GM12878 (cell line): ENCODE measurements around the gene SLC41A1. TPM values are rescaled to one million over a fixed set of nuclear protein-coding genes. Genes with fewer than 3 reads are reported as not detected.

ENCODE experiments used
- BRCA1 ChIP-seq: IDR thresholded peaks from 2 replicates; pipeline ENCODE4 v1.6.1; 2011; ENCODE audit warnings: low read depth, low read length, improper control_type of control experiment
- EED ChIP-seq: sonication (generic); IDR thresholded peaks from 2 replicates; pipeline ENCODE4 v1.6.1; 2016; ENCODE audit warnings: antibody characterized with exemption, low read depth
- JUND ChIP-seq: IDR thresholded peaks from 2 replicates; pipeline ENCODE4 v1.6.1; 2012; ENCODE audit warnings: low read depth, mild to moderate bottlenecking, low read length, improper control_type of control experiment, moderate library complexity
- PAX5 ChIP-seq: IDR thresholded peaks from 2 replicates; pipeline ENCODE4 v1.6.1; 2011; ENCODE audit warnings: low read depth, low read length, borderline replicate concordance
- RBBP5 ChIP-seq: fragments of 200-600 bp; sonication (generic); conservative IDR thresholded peaks from 2 replicates; pipeline ENCODE4 v1.6.1; 2016
- RELA ChIP-seq: fragments of 450-650 bp; IDR thresholded peaks from 2 replicates; pipeline ENCODE4 v1.8.0; 2014; ENCODE audit warnings: borderline replicate concordance; ENCODE audit not compliant: partially characterized antibody
- SREBF1 ChIP-seq: IDR thresholded peaks from 2 replicates; pipeline ENCODE4 v1.6.1; 2012; ENCODE audit warnings: mild to moderate bottlenecking, low read length
- ZNF217 ChIP-seq: fragments of 450-650 bp; IDR thresholded peaks from 2 replicates; pipeline ENCODE4 v1.6.1; 2017; ENCODE audit warnings: antibody characterized with exemption, mild to moderate bottlenecking
- polyA plus RNA-seq, 11 experiments: library from polyadenylated mRNA; depleted of rRNA in 4 of 11; unstranded in 6 of 11; stranded (reverse) in 5 of 11; fragments of >200 nt; fragmentation: Nextera tagmentation in 4 of 11; fragmentation: Illumina TruSeq in 1 of 11; extraction: Ambion mirVana in 4 of 11; extraction: Trizol in 1 of 11; gene quantifications; 1 replicate in 1 of 11; 2 replicates in 10 of 11; pipeline versions ENCODE4 v1.2.1 to v1.2.3, GENCODE V29; 2011 to 2016; ENCODE audit warnings: inconsistent platforms in 2 of 11, missing spikeins in 2 of 11, low read depth in 1 of 11
- total RNA-seq, 4 experiments: library from RNA; depleted of rRNA in 3 of 4; stranded (reverse); fragments of >200 nt in 3 of 4; fragmentation: Illumina TruSeq in 1 of 4; extraction: Trizol in 1 of 4; gene quantifications; 2 replicates each; pipeline versions ENCODE4 v1.2.1 to v1.2.3, GENCODE V29; 2013 to 2021
- TF ChIP-seq, protein P1 (sequence below): fragments of 450-650 bp; IDR thresholded peaks from 2 replicates; pipeline ENCODE4 v1.6.1; 2017; ENCODE audit warnings: low read depth, mild to moderate bottlenecking, moderate library complexity
- TF ChIP-seq, protein P2 (sequence below): fragments of 450-650 bp; IDR thresholded peaks from 2 replicates; pipeline ENCODE4 v1.6.1; 2017; ENCODE audit warnings: mild to moderate bottlenecking, low read depth, inconsistent platforms; ENCODE audit not compliant: poor library complexity, severe bottlenecking
- TF ChIP-seq, protein P3 (sequence below): fragments of 450-650 bp; IDR thresholded peaks from 2 replicates; pipeline ENCODE4 v1.6.1; 2017; ENCODE audit warnings: borderline replicate concordance
- TF ChIP-seq, protein P4 (sequence below): fragments of 450-650 bp; IDR thresholded peaks from 2 replicates; pipeline ENCODE4 v1.6.1; 2018; ENCODE audit warnings: mild to moderate bottlenecking, low read depth, moderate library complexity; ENCODE audit not compliant: partially characterized antibody
- TF ChIP-seq, protein P5 (sequence below): fragments of 150-350 bp; IDR thresholded peaks from 2 replicates; pipeline ENCODE4 v1.6.1; 2016; ENCODE audit warnings: low read depth, low read length

Gene SLC41A1
- total and polyA plus RNA-seq, 10 of the 15 experiments (the other 5 are each of a cell fraction or from before 2014, with no cell fraction given) = 0.13 to 11.3 (median 0.42) TPM

DNA sequence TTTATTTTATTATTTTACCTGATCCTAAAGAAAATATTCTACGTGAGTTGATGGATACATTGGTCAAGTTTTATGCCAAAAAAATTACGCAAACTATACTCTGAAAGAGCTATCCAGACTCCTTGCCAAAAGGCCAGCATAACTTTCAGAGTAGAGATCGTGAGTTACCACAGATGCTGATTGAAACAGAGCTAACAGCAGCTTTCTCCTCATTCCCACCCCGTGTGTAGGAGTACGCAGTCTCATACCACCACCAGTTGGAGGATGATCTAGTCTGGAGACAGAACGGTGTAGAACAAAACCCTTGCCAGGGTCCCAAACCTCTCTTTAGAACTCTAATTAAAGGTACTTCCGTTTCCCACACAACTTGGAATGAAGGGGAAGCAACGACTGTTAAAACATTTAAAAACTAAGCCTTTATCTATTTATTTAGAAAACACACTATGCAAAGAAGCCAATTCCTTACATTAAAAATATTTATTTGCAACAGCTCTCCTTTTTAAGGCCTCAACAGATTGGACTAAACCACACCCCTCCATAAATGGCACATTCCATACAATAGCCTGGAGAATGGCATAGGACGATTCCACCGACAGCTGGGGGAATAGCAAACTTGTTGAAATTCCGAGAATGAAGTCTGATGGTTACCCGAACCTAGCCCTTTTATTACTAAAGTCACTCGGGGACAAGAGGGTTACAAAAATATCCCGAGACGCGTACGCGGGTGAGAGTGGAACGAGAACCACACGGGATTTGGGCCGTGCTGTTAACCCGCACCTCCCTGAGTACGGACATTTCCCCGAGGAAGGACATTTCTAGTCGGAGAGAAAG, 64.4 kb downstream of the SLC41A1 start (continued):
- TF ChIP-seq PAX5 (no peak), EED (no peak), RBBP5 (no peak), SREBF1 (peak; percentile 11; the same call in 1 of the 2 replicates), RELA (no peak), JUND (peak; percentile 53; the same call in 1 of the 2 replicates), ZNF217 (no peak), BRCA1 (peak; percentile 74; the same call in 1 of the 2 replicates)
- TF ChIP-seq, protein P1, sequence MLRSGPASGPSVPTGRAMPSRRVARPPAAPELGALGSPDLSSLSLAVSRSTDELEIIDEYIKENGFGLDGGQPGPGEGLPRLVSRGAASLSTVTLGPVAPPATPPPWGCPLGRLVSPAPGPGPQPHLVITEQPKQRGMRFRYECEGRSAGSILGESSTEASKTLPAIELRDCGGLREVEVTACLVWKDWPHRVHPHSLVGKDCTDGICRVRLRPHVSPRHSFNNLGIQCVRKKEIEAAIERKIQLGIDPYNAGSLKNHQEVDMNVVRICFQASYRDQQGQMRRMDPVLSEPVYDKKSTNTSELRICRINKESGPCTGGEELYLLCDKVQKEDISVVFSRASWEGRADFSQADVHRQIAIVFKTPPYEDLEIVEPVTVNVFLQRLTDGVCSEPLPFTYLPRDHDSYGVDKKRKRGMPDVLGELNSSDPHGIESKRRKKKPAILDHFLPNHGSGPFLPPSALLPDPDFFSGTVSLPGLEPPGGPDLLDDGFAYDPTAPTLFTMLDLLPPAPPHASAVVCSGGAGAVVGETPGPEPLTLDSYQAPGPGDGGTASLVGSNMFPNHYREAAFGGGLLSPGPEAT = peak; percentile 81; the same call in 1 of the 2 replicates
- TF ChIP-seq, protein P2, sequence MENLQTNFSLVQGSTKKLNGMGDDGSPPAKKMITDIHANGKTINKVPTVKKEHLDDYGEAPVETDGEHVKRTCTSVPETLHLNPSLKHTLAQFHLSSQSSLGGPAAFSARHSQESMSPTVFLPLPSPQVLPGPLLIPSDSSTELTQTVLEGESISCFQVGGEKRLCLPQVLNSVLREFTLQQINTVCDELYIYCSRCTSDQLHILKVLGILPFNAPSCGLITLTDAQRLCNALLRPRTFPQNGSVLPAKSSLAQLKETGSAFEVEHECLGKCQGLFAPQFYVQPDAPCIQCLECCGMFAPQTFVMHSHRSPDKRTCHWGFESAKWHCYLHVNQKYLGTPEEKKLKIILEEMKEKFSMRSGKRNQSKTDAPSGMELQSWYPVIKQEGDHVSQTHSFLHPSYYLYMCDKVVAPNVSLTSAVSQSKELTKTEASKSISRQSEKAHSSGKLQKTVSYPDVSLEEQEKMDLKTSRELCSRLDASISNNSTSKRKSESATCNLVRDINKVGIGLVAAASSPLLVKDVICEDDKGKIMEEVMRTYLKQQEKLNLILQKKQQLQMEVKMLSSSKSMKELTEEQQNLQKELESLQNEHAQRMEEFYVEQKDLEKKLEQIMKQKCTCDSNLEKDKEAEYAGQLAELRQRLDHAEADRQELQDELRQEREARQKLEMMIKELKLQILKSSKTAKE = peak; percentile 63
- TF ChIP-seq, protein P3, sequence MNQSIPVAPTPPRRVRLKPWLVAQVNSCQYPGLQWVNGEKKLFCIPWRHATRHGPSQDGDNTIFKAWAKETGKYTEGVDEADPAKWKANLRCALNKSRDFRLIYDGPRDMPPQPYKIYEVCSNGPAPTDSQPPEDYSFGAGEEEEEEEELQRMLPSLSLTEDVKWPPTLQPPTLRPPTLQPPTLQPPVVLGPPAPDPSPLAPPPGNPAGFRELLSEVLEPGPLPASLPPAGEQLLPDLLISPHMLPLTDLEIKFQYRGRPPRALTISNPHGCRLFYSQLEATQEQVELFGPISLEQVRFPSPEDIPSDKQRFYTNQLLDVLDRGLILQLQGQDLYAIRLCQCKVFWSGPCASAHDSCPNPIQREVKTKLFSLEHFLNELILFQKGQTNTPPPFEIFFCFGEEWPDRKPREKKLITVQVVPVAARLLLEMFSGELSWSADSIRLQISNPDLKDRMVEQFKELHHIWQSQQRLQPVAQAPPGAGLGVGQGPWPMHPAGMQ = no peak
- TF ChIP-seq, protein P4, sequence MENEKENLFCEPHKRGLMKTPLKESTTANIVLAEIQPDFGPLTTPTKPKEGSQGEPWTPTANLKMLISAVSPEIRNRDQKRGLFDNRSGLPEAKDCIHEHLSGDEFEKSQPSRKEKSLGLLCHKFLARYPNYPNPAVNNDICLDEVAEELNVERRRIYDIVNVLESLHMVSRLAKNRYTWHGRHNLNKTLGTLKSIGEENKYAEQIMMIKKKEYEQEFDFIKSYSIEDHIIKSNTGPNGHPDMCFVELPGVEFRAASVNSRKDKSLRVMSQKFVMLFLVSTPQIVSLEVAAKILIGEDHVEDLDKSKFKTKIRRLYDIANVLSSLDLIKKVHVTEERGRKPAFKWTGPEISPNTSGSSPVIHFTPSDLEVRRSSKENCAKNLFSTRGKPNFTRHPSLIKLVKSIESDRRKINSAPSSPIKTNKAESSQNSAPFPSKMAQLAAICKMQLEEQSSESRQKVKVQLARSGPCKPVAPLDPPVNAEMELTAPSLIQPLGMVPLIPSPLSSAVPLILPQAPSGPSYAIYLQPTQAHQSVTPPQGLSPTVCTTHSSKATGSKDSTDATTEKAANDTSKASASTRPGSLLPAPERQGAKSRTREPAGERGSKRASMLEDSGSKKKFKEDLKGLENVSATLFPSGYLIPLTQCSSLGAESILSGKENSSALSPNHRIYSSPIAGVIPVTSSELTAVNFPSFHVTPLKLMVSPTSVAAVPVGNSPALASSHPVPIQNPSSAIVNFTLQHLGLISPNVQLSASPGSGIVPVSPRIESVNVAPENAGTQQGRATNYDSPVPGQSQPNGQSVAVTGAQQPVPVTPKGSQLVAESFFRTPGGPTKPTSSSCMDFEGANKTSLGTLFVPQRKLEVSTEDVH = no peak
- TF ChIP-seq, protein P5, sequence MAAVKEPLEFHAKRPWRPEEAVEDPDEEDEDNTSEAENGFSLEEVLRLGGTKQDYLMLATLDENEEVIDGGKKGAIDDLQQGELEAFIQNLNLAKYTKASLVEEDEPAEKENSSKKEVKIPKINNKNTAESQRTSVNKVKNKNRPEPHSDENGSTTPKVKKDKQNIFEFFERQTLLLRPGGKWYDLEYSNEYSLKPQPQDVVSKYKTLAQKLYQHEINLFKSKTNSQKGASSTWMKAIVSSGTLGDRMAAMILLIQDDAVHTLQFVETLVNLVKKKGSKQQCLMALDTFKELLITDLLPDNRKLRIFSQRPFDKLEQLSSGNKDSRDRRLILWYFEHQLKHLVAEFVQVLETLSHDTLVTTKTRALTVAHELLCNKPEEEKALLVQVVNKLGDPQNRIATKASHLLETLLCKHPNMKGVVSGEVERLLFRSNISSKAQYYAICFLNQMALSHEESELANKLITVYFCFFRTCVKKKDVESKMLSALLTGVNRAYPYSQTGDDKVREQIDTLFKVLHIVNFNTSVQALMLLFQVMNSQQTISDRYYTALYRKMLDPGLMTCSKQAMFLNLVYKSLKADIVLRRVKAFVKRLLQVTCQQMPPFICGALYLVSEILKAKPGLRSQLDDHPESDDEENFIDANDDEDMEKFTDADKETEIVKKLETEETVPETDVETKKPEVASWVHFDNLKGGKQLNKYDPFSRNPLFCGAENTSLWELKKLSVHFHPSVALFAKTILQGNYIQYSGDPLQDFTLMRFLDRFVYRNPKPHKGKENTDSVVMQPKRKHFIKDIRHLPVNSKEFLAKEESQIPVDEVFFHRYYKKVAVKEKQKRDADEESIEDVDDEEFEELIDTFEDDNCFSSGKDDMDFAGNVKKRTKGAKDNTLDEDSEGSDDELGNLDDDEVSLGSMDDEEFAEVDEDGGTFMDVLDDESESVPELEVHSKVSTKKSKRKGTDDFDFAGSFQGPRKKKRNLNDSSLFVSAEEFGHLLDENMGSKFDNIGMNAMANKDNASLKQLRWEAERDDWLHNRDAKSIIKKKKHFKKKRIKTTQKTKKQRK = no peak
